Trophoblast cell (in vitro differentiated cells and primary cell): ENCODE measurements around the gene KCNK5.

Source experiments
- DNase-seq, 2 donors: peaks; one replicate each; pipeline ENCODE4 v3.0.0-alpha.2; 2016
- H2AFZ ChIP-seq: 2 replicates; pipeline ENCODE4 v1.6.1; 2013; ENCODE audit warnings: low read length, moderate library complexity, mild to moderate bottlenecking; ENCODE audit not compliant: insufficient read depth, poor library complexity
- H2AK5ac ChIP-seq: 2 replicates; pipeline ENCODE4 v1.6.1; 2013; ENCODE audit warnings: mild to moderate bottlenecking, low read length
- H2BK120ac ChIP-seq: 2 replicates; pipeline ENCODE4 v1.6.1; 2013; ENCODE audit warnings: low read length, mild to moderate bottlenecking, moderate library complexity; ENCODE audit not compliant: insufficient read depth, poor library complexity
- H2BK12ac ChIP-seq: 2 replicates; pipeline ENCODE4 v1.6.1; 2013; ENCODE audit warnings: mild to moderate bottlenecking, low read length, moderate library complexity
- H2BK5ac ChIP-seq: 2 replicates; pipeline ENCODE4 v1.6.1; 2013; ENCODE audit warnings: low read length, low read depth, moderate library complexity, mild to moderate bottlenecking; ENCODE audit not compliant: poor library complexity
- H3K14ac ChIP-seq: 2 replicates; pipeline ENCODE4 v1.6.1; 2013; ENCODE audit warnings: mild to moderate bottlenecking, low read length
- H3K18ac ChIP-seq: 2 replicates; pipeline ENCODE4 v1.6.1; 2013; ENCODE audit warnings: mild to moderate bottlenecking, low read length
- H3K23ac ChIP-seq: 2 replicates; pipeline ENCODE4 v1.6.1; 2013; ENCODE audit warnings: low read length
- H3K27ac ChIP-seq: 2 replicates; pipeline ENCODE4 v1.5.1; 2013; ENCODE audit warnings: low read depth, mild to moderate bottlenecking, inconsistent platforms, low read length, moderate library complexity
- H3K27me3 ChIP-seq: 2 replicates; pipeline ENCODE4 v1.6.1; 2013; ENCODE audit warnings: inconsistent platforms, mild to moderate bottlenecking, low read length, moderate library complexity; ENCODE audit not compliant: insufficient read depth
- H3K36me3 ChIP-seq, 2 experiments: 1 replicate in 1 of 2; 2 replicates in 1 of 2; pipeline ENCODE4 v1.6.1; 2013; ENCODE audit warnings: low read length in 2 of 2, mild to moderate bottlenecking in 2 of 2, moderate library complexity in 1 of 2; ENCODE audit not compliant: insufficient read depth in 2 of 2, control insufficient read depth in 1 of 2
- H3K4ac ChIP-seq: 2 replicates; pipeline ENCODE4 v1.6.1; 2013; ENCODE audit warnings: low read depth, mild to moderate bottlenecking, low read length, moderate library complexity
- H3K4me1 ChIP-seq, 2 experiments: 1 replicate in 1 of 2; 2 replicates in 1 of 2; pipeline ENCODE4 v1.6.1; 2013; ENCODE audit warnings: low read length in 2 of 2, mild to moderate bottlenecking in 2 of 2, moderate library complexity in 1 of 2; ENCODE audit not compliant: insufficient read depth in 2 of 2, control insufficient read depth in 1 of 2
- H3K4me2 ChIP-seq: 2 replicates; pipeline ENCODE4 v1.6.1; 2013; ENCODE audit warnings: inconsistent platforms, mild to moderate bottlenecking, low read length, moderate library complexity
- H3K4me3 ChIP-seq: 2 replicates; pipeline ENCODE4 v1.5.1; 2013; ENCODE audit warnings: mild to moderate bottlenecking, low read depth, low read length, inconsistent platforms
- H3K79me1 ChIP-seq: one replicate; pipeline ENCODE4 v1.6.1; 2013; ENCODE audit warnings: low read length
- H3K79me2 ChIP-seq: 2 replicates; pipeline ENCODE4 v1.6.1; 2013; ENCODE audit warnings: low read length, mild to moderate bottlenecking; ENCODE audit not compliant: control insufficient read depth, insufficient read depth, poor library complexity
- H3K9ac ChIP-seq: 2 replicates; pipeline ENCODE4 v1.6.1; 2013; ENCODE audit warnings: mild to moderate bottlenecking, low read length
- H3K9me3 ChIP-seq: 2 replicates; pipeline ENCODE4 v1.6.1; 2013; ENCODE audit warnings: low read depth, mild to moderate bottlenecking, control low read depth, inconsistent platforms, low read length; ENCODE audit not compliant: insufficient read depth
- H4K12ac ChIP-seq: 2 replicates; pipeline ENCODE4 v1.6.1; 2013; ENCODE audit warnings: low read depth, mild to moderate bottlenecking, low read length, moderate library complexity
- H4K8ac ChIP-seq: 2 replicates; pipeline ENCODE4 v1.6.1; 2013; ENCODE audit warnings: low read depth, mild to moderate bottlenecking, low read length, moderate library complexity
- H4K91ac ChIP-seq: one replicate; pipeline ENCODE4 v1.6.1; 2013; ENCODE audit warnings: low read depth, mild to moderate bottlenecking, low read length, moderate library complexity
- WGBS: extraction: QIAGEN DNeasy Blood & Tissue Kit; methylation state at CpG from one replicate; pipeline ENCODE4 v1.1.7; 2013; ENCODE audit warnings: missing lambda C conversion rate; ENCODE audit not compliant: insufficient read length, insufficient coverage; ENCODE audit errors: extremely low coverage; 5-methylcytosine and 5-hydroxymethylcytosine counted together

The KCNK5 gene

DNA sequence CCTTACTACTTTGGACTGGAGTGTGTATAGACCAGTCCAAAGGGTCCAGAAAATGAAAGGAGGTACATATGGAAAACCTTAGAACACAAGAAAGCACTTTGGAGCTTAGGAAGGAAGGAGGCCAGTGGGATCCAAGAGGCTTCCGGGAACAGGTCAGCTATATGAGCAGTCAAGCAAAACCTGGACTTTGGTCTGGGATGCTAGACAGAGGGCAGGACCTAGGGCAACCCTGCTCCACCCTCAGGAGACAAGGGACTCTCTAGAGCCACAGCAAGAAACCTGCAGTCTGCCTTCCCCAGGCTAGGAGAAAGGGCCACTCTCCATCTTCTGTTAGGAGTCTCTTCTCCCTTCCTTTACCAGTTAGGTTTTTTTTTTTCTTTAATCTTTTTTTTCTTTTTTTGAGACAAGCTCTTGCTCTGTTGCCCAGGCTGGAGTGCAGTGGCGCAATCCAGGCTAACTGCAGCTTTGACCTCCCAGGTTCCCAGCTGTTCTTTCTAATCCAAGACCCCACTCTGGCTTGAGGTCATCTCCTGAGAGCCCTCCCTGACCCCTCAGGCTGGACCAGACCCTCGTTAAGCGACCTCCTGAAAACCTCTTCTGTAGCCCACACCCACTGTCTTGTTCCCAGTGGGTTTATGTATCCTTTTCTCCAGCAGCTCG is 4.6 kb downstream of the KCNK5 start:
- Histone ChIP-seq H3K23ac (no peak overlapping the region), H2BK12ac (no peak overlapping the region), H4K91ac (no peak overlapping the region), H3K4ac (no peak overlapping the region), H3K4me3 (no peak overlapping the region), H2BK120ac (no peak overlapping the region), H3K14ac (no peak overlapping the region), H3K4me1 (peaks cover 10 to 17% of the 10 kb centered on the region in 2 experiments), H4K8ac (no peak overlapping the region), H3K4me2 (no peak overlapping the region), H2AFZ (no peak overlapping the region), H3K9me3 (no peaks in the 10 kb centered on the region), H3K27me3 (peaks cover 2% of the 10 kb centered on the region), H3K18ac (no peak overlapping the region), H3K36me3 (no peaks in the 10 kb centered on the region), H3K79me1 (no peaks in the 10 kb centered on the region), H2AK5ac (no peak overlapping the region), H3K27ac (no peak overlapping the region), H2BK5ac (no peak overlapping the region), H3K9ac (no peak overlapping the region), H4K12ac (no peak overlapping the region), H3K79me2 (peaks cover 2% of the 10 kb centered on the region)
- no peak for DNase-seq
- no CpG with 5 or more reads among the region's 5 CpGs for WGBS

DNA sequence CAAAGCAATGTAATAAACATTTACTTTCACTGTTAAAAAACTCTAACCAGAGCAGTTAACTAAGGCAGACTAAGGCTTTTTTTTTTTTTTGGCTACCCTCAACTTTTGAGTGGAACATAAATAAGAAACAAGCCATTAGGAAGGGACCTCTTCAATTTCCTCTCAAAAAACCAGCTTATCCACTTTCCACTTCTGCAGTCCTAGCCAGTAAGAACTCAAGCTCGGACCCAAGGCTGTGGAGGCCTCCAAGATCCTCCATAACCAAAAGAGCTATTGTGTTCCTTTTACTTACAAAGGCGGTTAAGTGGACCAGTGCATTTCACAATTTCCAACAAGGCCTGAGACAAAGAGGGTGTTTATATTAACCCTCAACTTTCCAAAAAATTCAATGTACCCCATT is 5.3 kb downstream of the KCNK5 start:
- no CpG with 5 or more reads among the region's 2 CpGs for WGBS
- H2AFZ ChIP-seq = no peak overlapping the region
- H3K14ac ChIP-seq = no peak overlapping the region
- H3K4me1 ChIP-seq = peaks cover 9 to 15% of the 10 kb centered on the region in 2 experiments
- H4K91ac ChIP-seq = no peak overlapping the region
- DNase-seq = no peak
- no peak overlapping the region for H3K4ac ChIP-seq
- H3K79me2 ChIP-seq = peaks cover 2% of the 10 kb centered on the region
- H3K36me3 ChIP-seq = no peaks in the 10 kb centered on the region
- H3K9me3 ChIP-seq = no peaks in the 10 kb centered on the region
- H3K18ac ChIP-seq = no peak overlapping the region
- H2BK120ac ChIP-seq = no peak overlapping the region
- H3K27ac ChIP-seq = no peak overlapping the region
- no peak overlapping the region for H3K23ac ChIP-seq
- H3K4me2 ChIP-seq = no peak overlapping the region
- no peak overlapping the region for H2BK12ac ChIP-seq
- no peak overlapping the region for H4K8ac ChIP-seq
- H3K9ac ChIP-seq = no peak overlapping the region
- H4K12ac ChIP-seq = no peak overlapping the region
- H3K27me3 ChIP-seq = peaks cover 2% of the 10 kb centered on the region
- no peak overlapping the region for H2BK5ac ChIP-seq
- no peak overlapping the region for H3K4me3 ChIP-seq
- no peak overlapping the region for H2AK5ac ChIP-seq
- no peaks in the 10 kb centered on the region for H3K79me1 ChIP-seq

DNA sequence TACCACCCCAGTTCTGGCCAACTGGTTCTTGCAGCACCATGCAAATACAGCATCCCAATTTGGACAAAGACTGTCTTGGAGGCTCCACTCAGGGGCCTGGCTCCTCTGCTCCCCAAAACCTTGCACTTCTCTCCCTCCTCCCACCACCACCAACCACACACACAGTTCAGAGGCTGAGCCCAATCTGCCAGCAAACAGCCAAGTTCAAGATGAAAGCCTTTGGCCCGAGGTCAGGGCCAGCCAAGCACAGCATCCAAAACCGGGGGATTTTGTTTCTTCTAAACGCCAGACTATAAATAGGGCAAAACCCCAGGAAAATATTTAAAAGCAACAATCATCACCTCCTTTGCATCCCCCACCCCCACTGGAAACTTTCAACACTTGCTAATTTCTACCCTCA is 5.7 kb downstream of the KCNK5 start:
- H3K18ac ChIP-seq = no peak overlapping the region
- no CpG with 5 or more reads among the region's 3 CpGs for WGBS
- no peak overlapping the region for H2BK12ac ChIP-seq
- H4K12ac ChIP-seq = no peak overlapping the region
- no peaks in the 10 kb centered on the region for H3K27me3 ChIP-seq
- H3K36me3 ChIP-seq = no peaks in the 10 kb centered on the region
- H3K79me2 ChIP-seq = peaks cover 2% of the 10 kb centered on the region
- no peak overlapping the region for H2BK5ac ChIP-seq
- H3K79me1 ChIP-seq = no peaks in the 10 kb centered on the region
- H4K91ac ChIP-seq = no peak overlapping the region
- no peak overlapping the region for H2BK120ac ChIP-seq
- no peak overlapping the region for H4K8ac ChIP-seq
- H3K4me2 ChIP-seq = no peak overlapping the region
- DNase-seq = no peak
- H3K4me1 ChIP-seq = peaks cover 9 to 15% of the 10 kb centered on the region in 2 experiments
- no peak overlapping the region for H2AFZ ChIP-seq
- H3K9me3 ChIP-seq = no peaks in the 10 kb centered on the region
- H3K4me3 ChIP-seq = no peak overlapping the region
- H3K9ac ChIP-seq = no peak overlapping the region
- H3K14ac ChIP-seq = no peak overlapping the region
- no peak overlapping the region for H3K4ac ChIP-seq
- no peak overlapping the region for H3K23ac ChIP-seq
- no peak overlapping the region for H2AK5ac ChIP-seq
- no peak overlapping the region for H3K27ac ChIP-seq

DNA sequence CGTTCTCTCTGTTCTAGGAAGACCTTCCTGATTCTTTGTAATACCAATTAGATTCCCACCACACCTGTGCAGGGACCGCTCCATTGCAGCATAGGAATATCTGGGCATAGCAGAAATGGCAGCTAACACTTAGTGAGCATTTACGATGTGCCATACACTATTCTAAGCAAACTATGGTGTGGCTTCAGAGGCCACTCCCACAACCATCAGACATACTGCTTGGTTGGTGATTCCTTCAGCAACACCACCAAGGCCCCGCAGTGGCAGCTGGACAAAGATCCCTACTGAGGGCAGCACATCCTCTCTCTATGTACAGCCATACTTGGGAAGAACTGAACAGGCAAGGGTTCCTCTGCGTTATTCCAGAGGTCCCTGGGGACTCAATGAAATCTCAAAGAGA is 6.2 kb downstream of the KCNK5 start:
- no peak overlapping the region for H3K4ac ChIP-seq
- H4K91ac ChIP-seq = no peak overlapping the region
- H3K79me1 ChIP-seq = no peaks in the 10 kb centered on the region
- H3K4me2 ChIP-seq = no peak overlapping the region
- H4K8ac ChIP-seq = no peak overlapping the region
- H3K9me3 ChIP-seq = no peaks in the 10 kb centered on the region
- no peaks in the 10 kb centered on the region for H3K79me2 ChIP-seq
- H2BK12ac ChIP-seq = no peak overlapping the region
- no peak overlapping the region for H3K9ac ChIP-seq
- H3K4me1 ChIP-seq = peaks cover 9 to 12% of the 10 kb centered on the region in 2 experiments
- H3K23ac ChIP-seq = no peak overlapping the region
- no peak overlapping the region for H4K12ac ChIP-seq
- H3K36me3 ChIP-seq = no peaks in the 10 kb centered on the region
- H3K14ac ChIP-seq = no peak overlapping the region
- WGBS = no CpG with 5 or more reads among the region's 5 CpGs
- H3K4me3 ChIP-seq = no peak overlapping the region
- DNase-seq = no peak
- no peak overlapping the region for H3K18ac ChIP-seq
- H2BK5ac ChIP-seq = no peak overlapping the region
- H3K27me3 ChIP-seq = no peaks in the 10 kb centered on the region
- no peak overlapping the region for H2AK5ac ChIP-seq
- H3K27ac ChIP-seq = no peak overlapping the region
- H2BK120ac ChIP-seq = no peak overlapping the region
- no peak overlapping the region for H2AFZ ChIP-seq
